Keratinocyte (primary cell): ENCODE measurements around the gene PTPRR. TPM values are rescaled to one million over a fixed set of nuclear protein-coding genes. Genes with fewer than 3 reads are reported as not detected.

Experiments used
- DNase-seq: peaks from one replicate; pipeline ENCODE4 v3.0.0-alpha.2; 2011; ENCODE audit warnings: low read depth, missing footprints, low spot score
- FAIRE-seq: peaks from 2 replicates; lab custom pipeline; 2011; peaks lifted over from hg19 to GRCh38; lab: Jason Lieb, UNC
- H2AFZ ChIP-seq: 2 replicates; pipeline ENCODE4 v1.6.0; 2012; ENCODE audit warnings: low read length, control low read depth, inconsistent platforms; ENCODE audit not compliant: control insufficient read depth
- H3K27ac ChIP-seq: 2 replicates; pipeline ENCODE4 v1.5.1; 2011; ENCODE audit warnings: low read length; ENCODE audit not compliant: control insufficient read depth, insufficient read depth
- H3K27me3 ChIP-seq: 3 replicates; pipeline ENCODE4 v1.6.0; 2011; ENCODE audit warnings: low read length; ENCODE audit not compliant: control insufficient read depth, insufficient read depth; ENCODE audit errors: extremely low read depth
- H3K36me3 ChIP-seq, 2 experiments: 2 replicates in 1 of 2; 3 replicates in 1 of 2; pipeline ENCODE4 v1.5.1; 2011; ENCODE audit warnings: low read length in 2 of 2, mild to moderate bottlenecking in 1 of 2; ENCODE audit not compliant: control insufficient read depth in 2 of 2, insufficient read depth in 2 of 2; ENCODE audit errors: extremely low read depth in 1 of 2
- H3K4me1 ChIP-seq: 3 replicates; pipeline ENCODE4 v1.5.1; 2011; ENCODE audit warnings: low read length; ENCODE audit not compliant: control insufficient read depth, insufficient read depth; ENCODE audit errors: extremely low read depth
- H3K4me2 ChIP-seq: 3 replicates; pipeline ENCODE4 v1.6.0; 2011; ENCODE audit warnings: low read depth, low read length; ENCODE audit not compliant: control insufficient read depth, insufficient read depth; ENCODE audit errors: extremely low read depth
- H3K4me3 ChIP-seq, 3 experiments: fragments of 200-600 bp in 1 of 3; sonication (generic) in 1 of 3; 2 replicates in 2 of 3; 3 replicates in 1 of 3; pipeline ENCODE4 v1.5.1; 2011 to 2016; ENCODE audit warnings: low read length in 3 of 3, mild to moderate bottlenecking in 3 of 3, control low read depth in 2 of 3, inconsistent platforms in 1 of 3, low read depth in 1 of 3, mixed read lengths in 1 of 3, mixed run types in 1 of 3, moderate library complexity in 1 of 3; ENCODE audit not compliant: control insufficient read depth in 2 of 3, insufficient read depth in 2 of 3; ENCODE audit errors: extremely low read depth in 1 of 3
- H3K79me2 ChIP-seq: 2 replicates; pipeline ENCODE4 v1.6.0; 2012; ENCODE audit warnings: low read length; ENCODE audit not compliant: control insufficient read depth, insufficient read depth
- H3K9ac ChIP-seq: 3 replicates; pipeline ENCODE4 v1.6.0; 2011; ENCODE audit warnings: low read length; ENCODE audit not compliant: control insufficient read depth, insufficient read depth; ENCODE audit errors: extremely low read depth
- H3K9me1 ChIP-seq: 3 replicates; pipeline ENCODE4 v1.6.0; 2011; ENCODE audit warnings: low read length; ENCODE audit not compliant: control insufficient read depth, insufficient read depth; ENCODE audit errors: extremely low read depth
- H3K9me3 ChIP-seq: 2 replicates; pipeline ENCODE4 v1.5.1; 2012; ENCODE audit warnings: low read depth, low read length; ENCODE audit not compliant: control insufficient read depth
- H4K20me1 ChIP-seq: 3 replicates; pipeline ENCODE4 v1.6.0; 2011; ENCODE audit warnings: low read length; ENCODE audit not compliant: control insufficient read depth, insufficient read depth; ENCODE audit errors: extremely low read depth
- CTCF ChIP-seq, 3 experiments: IDR thresholded peaks in 1 of 3; conservative IDR thresholded peaks in 1 of 3; optimal IDR thresholded peaks in 1 of 3; 2 replicates in 2 of 3; 3 replicates in 1 of 3; pipeline versions ENCODE3 to v1.5.1; 2011; ENCODE audit warnings: low read length in 3 of 3, mild to moderate bottlenecking in 3 of 3, moderate library complexity in 2 of 3, control low read depth in 1 of 3, inconsistent platforms in 1 of 3; ENCODE audit not compliant: insufficient read depth in 2 of 3; ENCODE audit errors: extremely low read depth in 1 of 3
- EZH2 ChIP-seq: IDR thresholded peaks from one replicate; pipeline ENCODE4 v1.6.1; 2012; ENCODE audit warnings: inconsistent platforms, mild to moderate bottlenecking, low read length, moderate library complexity
- dilution Hi-C: fragments of 300-500 bp; cut with MboI; formaldehyde crosslinking; loops from one replicate; pipeline ENCODE4 v1.7.0; 2020; ENCODE audit warnings: low sequenced_read_pairs; ENCODE audit not compliant: extremely low pct_ligation_motif_present
- polyA plus RNA-seq, 5 experiments: library from polyadenylated mRNA; depleted of rRNA in 3 of 5; stranded (reverse) in 3 of 5; stranded (forward) in 1 of 5; unstranded in 1 of 5; fragments of >200 nt; gene quantifications; 1 replicate in 1 of 5; 2 replicates in 3 of 5; 3 replicates in 1 of 5; pipeline versions ENCODE4 v1.2.1 to v1.2.3, GENCODE V29; 2011 to 2012; ENCODE audit warnings: missing spikeins in 2 of 5, low read depth in 1 of 5, low replicate concordance in 1 of 5

PTPRR gene
- polyA plus RNA-seq, 1 donor (not counting 4 experiments of a cell fraction or from before 2014, with no cell fraction given) = 3.1 TPM

DNA sequence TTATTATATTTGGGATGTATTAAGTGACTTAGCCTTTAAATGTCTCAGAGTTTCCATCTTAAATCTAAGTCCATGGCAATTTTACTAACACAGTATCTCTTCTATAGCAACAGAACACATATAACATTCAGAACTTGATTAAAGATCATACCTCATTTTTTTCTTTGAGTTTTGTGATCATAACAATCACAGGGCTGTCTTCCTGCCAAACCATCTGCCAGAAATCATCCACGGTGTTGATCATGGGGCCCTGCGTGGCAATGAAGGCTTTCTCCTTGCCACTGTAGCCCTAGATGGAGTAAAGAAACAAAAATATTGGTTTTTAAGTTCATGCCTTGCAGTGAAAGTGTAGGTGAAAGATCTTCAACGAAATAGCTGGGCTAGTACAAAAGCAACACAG is 236.6 kb downstream of the PTPRR start:
- H4K20me1 ChIP-seq = no peaks in the 10 kb centered on the region
- no peaks in the 10 kb centered on the region for H3K4me1 ChIP-seq
- H3K9me1 ChIP-seq = no peaks in the 10 kb centered on the region
- no peak overlapping the region for H2AFZ ChIP-seq
- H3K79me2 ChIP-seq = no peaks in the 10 kb centered on the region
- no peaks in the 10 kb centered on the region for H3K27me3 ChIP-seq
- no peak overlapping the region for H3K4me2 ChIP-seq
- TF ChIP-seq CTCF (optimal IDR thresholded peaks at IDR 0.05 in 1 of 3, IDR thresholded peaks at IDR 0.05 in 1 of 3, conservative IDR thresholded peaks at IDR 0.05 in 1 of 3; ENCODE audit: extremely low read depth in 1 of 3, insufficient read depth in 2 of 3, low read length in 3 of 3) = no peak
- TF ChIP-seq EZH2 = no peak
- no peak overlapping the region for H3K4me3 ChIP-seq
- no peak overlapping the region for H3K9ac ChIP-seq
- no peaks in the 10 kb centered on the region for H3K36me3 ChIP-seq
- FAIRE-seq (no peak), DNase-seq (no peak)
- dilution Hi-C loops = no loop called here
- H3K27ac ChIP-seq = no peak overlapping the region
- no peaks in the 10 kb centered on the region for H3K9me3 ChIP-seq

DNA sequence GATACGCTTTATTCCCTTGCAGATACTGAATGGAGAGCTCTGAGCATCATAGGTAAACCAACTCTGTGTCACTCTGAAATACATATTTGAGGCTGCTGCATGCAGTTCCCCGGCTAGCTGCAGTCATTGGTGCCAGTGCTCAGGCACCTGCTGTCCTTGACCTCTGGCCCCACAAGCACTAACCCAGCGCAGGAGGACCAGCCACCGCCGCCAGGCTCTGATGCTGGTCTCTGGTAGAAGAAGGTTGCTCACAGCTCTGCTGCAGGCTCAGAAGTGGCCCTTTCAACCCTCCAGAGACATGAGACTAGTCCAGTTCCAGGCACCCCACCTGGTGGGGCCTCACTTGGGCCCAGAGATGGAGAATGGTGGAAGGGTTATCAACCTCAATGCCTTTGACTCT is 248.8 kb downstream of the PTPRR start:
- TF ChIP-seq EZH2 (no peak), CTCF (optimal IDR thresholded peaks at IDR 0.05 in 1 of 3, IDR thresholded peaks at IDR 0.05 in 1 of 3, conservative IDR thresholded peaks at IDR 0.05 in 1 of 3; ENCODE audit: extremely low read depth in 1 of 3, insufficient read depth in 2 of 3, low read length in 3 of 3) (no peak)
- no peaks in the 10 kb centered on the region for H3K36me3 ChIP-seq
- H3K4me2 ChIP-seq = no peak overlapping the region
- H2AFZ ChIP-seq = no peak overlapping the region
- H3K27ac ChIP-seq = no peak overlapping the region
- H4K20me1 ChIP-seq = no peaks in the 10 kb centered on the region
- H3K9me1 ChIP-seq = no peaks in the 10 kb centered on the region
- DNase-seq (no peak), FAIRE-seq (no peak)
- H3K9me3 ChIP-seq = no peaks in the 10 kb centered on the region
- dilution Hi-C loops = no loop called here
- no peak overlapping the region for H3K9ac ChIP-seq
- no peaks in the 10 kb centered on the region for H3K4me1 ChIP-seq
- no peaks in the 10 kb centered on the region for H3K27me3 ChIP-seq
- no peak overlapping the region for H3K4me3 ChIP-seq
- H3K79me2 ChIP-seq = no peaks in the 10 kb centered on the region
